Measurements from ENCODE around the gene GPX2.

GPX2 gene

DNA sequence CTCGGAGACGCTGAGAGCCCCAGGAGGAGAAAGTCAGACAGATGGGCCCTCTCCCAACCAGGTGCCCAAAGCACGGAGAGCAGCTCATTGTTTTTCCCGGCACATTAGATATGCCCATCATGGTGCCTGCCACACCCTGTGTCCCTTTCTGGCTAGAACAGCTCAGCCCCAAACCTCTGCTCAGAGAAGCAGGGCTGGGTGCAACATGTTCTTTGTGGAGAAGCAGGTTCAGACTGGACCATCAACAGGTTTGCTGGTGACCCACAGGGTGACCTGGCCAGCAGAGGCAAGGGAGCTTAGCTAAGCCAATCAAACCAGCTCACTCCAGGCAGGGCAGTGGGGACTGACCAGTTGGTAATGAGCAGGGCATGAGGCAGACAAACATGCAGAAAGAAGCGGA lies 16.2 kb upstream of the GPX2 start:
- no peak for DNase-seq

DNA sequence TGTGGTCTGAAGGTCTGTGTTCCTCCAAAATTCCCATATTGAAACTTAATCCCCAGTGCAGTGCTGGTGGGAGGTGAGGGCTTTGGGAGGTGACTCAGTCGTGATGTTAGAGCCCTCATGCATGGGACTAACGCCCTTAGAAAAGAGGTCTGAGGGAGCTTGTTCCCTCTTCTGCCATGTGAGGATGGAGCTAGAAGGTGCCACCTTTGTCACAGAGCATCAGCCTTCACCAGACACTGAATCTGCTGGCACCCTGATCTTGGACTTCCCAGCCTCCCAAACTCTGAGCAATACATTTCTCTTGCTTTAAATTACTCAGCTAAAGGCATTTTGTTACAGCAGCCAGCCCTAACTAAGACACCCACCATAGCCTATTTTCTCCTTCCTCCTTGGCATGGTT lies 15.7 kb upstream of the GPX2 start:
- DNase-seq = no peak

DNA sequence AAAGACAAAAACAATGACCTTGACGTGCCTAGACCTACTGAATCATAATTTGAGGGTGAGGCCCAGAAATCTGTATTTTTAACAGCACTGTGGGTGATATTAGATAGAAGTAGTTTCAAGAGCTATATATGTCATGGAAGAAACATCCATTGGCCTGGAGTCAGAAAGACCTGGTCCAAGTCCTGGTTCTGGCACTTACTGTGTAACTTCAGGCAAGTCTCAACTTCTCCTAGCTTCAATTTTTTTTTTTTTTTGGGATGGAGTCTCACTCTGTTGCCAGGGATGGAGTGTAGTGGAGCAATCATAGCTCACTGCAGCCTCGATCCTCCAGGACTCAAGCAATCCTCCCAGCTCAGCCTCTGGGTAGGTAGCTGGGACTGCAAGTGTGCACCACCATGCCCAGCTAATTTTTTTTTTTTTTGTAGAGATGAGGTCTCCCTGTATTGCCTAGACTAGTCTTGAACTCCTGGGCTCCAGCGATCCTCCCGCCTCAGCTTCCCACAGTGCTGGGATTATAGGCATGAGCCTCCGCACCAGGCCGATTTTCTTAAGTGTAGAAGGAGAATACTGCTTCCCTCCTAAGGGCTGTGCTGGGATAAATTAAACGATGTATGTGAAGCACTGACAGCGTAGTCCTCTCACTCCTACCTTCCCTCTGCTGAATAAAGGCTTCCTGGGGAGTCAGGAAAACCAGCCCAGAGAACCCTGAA lies 14.3 kb upstream of the GPX2 start:
- DNase-seq = no peak

DNA sequence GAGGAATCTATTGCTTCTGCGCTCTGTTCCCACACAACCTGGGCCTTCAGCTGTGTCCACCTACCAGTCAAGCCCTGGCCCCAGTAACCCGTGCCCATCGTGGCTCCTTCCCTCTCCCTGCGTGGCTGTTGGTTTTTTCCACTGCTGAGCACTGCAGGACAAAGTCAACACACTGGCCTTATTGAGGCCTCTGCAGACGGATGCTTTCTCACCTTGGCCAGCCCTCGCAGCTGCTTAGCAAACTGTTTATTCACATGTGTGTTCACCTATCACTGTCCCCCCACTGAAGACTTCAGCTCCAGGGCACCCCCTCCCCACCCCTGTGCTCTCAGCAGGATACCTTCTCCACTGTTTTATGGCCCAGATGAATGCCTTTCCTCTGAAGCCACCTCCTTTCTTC lies 12.8 kb upstream of the GPX2 start:
- DNase-seq = no peak

DNA sequence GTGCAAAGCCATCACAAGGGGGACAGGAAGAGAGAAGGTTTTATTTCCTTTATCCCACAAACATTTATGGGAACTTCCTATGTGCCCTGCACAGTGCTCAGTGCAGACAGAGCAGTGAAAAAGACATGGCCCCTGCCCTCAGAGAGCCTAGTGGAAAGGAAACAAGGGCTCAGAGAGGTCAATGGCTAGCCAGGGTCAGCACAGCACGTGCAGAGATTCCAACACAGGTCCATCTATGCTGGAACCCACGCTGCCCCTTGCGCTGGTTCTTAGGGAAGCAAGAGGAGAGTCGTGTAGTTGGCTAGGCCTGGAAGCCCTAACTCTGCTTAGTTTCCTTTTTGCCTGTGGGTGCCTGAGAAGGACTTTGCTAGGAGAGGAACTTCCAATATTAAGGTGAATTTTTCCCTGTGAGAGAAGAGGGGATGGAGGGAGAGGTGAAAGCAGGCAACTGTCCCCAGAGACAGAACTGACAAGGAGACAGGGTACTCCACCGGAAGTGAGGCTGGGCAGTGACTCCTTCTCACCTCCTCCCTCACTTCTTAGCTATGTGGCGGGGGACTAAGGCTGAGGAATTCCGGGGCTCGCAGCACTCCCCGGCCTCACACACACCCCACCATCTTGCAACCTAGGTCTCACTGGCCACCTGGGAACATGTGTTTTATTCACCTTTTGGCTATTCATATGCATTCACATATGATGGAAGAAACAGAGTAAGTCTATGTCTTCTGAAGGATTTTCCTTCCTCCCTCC lies 12.1 kb upstream of the GPX2 start:
- no peak for DNase-seq

DNA sequence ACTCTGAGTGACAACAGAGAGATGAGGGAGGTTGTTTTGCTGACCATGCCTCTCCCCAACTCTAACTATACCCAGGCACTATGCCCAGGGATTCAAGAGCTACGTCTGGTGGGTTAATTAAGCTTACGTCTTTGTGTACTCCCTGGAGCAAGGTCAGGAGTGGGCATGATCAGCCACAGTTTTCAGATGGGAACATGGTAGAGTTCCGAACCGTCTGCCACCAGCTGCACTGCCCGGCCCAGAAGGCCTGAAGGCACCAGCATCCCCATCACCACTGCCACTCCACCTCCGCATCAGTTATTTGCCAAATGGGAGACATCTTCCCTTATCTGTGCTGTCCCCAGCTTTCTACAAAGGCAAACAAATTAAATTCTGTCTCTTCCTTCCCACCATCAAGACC lies 11.1 kb upstream of the GPX2 start:
- DNase-seq = no peak

DNA sequence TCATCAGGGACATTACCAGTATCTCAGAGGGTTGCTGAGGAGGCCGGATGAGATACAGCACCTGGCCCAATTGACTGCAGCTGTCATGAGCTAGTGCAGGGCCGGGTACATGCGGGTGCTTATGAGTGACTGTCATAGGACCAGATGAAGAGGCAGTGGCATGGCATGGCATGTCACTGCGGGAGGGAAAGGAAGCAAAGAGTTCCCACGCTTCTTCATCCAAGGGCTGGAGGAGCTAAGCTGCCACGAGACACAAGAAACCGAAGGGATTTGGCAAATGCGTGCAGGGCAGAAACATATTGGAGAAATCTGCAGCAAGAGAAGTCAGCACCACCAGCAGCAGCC lies 10.7 kb upstream of the GPX2 start:
- no peak for DNase-seq

DNA sequence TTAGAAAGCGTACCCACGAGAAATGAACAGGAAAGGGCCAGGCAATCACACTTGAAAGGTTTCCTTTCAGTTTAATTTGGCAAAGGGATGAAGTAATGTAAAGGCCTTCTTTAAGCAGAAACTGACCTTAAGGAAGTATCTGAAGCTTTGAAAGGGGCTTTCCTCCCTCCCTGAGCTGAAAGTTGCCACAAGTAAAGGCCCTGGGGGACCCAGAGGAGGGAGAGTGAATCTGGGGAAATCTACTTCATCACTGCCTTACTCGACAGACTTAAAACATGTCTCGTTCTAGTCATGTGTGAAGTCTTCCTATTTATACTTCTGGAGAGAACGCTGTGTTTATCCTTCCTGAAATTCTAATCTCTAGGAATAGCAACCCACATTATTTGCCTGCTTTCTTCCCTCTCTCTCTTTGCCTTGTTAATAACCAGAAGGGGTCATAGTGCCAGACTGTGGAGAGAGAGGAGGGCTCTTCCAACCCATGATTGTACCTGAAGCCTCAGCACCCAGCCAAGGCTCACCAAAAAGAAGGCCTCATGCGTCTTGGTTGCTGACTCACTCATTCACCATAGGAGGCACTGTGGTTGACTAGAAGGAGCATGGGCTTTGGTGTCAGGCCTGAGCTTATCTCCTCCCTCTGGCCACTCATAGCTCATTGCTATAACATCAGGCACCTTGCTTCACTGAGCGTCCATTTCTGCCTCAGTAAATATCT lies 10.2 kb upstream of the GPX2 start:
- DNase-seq = no peak

DNA sequence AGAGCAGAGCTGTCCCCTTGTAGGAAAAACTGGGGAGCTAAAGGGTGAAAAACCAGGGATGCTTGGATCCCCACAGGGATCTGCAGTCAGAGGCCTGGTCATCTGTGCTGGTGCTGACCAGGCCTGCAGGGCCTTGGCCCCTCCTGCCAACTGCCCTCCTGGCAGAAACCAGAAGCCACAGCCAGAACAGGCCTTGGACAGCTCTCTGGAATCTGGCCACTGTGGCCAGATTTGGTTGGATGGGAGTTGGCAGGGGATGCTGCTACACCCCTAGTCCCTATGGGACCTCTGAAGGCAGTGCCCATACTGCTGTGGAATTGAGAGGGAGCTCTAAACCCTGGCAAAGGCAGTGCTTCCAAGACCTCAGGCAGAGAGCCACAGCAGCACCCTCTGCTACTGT lies 9.2 kb upstream of the GPX2 start:
- DNase-seq = no peak

DNA sequence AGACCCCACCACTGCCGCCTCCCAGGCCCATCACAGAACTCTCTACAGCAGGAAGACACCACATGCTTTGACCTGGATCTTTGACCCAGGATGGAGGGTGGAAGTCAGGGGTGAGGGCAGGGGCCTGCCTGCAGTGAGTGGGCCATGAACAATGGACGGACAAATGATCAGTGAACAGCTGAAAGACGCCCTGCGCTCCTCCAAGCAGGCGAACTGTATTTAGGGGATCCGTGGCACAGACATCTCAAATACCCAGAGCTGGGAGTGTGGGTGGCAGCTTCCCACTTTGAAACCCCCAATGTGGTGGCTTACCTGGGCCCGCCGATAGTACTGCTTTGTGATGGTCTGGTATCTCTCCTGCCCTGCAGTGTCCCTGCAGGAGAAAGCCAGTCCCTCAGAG lies 8.7 kb upstream of the GPX2 start:
- no peak for DNase-seq

DNA sequence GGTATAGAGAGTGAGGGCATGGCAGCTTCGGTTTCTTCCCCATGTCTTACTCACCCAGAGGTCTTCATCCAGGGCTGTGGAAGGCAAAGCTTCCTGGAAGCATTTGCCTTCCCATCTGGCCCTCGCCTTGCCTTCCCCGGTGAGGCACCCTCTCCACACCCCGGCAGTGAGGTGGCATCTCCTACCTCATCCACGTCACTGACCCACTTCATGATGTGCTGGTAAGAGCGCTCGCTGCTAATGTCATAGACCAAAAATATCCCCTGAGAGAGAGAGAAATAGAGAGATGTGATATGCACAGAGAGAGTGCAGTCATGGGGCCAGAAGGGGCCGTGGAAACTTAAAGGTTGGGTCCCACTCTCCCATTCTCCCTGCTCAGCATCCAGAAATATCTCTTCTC lies 8.3 kb upstream of the GPX2 start:
- no peak for DNase-seq

DNA sequence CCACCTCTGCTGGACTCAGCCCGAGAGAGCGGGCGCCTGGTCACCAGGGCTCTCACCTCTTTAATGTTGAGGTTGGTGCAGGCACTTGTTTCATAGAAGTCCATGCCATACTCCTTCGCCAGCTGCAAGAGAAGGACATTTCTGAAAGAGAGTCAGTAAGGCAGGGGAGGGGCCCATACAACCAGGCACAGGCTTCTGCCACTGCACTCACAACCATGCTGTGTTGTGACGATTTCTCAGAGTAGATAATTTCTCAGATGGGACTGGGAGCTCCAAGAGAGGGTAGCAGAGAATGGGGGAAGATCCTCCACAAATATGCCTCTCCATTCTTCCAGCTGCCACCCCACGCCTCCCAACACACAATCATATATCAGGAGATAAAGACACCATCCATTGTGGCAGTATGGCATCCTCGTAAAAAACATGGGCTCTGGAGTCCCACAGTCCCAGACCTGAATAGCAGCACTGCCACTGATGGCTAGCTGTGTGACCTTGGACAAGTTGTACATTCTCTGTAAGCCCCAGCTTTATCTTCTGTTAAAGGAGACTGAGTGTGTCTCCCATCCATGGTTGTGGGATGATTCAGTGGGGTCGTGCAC lies 6.2 kb upstream of the GPX2 start:
- DNase-seq = no peak

DNA sequence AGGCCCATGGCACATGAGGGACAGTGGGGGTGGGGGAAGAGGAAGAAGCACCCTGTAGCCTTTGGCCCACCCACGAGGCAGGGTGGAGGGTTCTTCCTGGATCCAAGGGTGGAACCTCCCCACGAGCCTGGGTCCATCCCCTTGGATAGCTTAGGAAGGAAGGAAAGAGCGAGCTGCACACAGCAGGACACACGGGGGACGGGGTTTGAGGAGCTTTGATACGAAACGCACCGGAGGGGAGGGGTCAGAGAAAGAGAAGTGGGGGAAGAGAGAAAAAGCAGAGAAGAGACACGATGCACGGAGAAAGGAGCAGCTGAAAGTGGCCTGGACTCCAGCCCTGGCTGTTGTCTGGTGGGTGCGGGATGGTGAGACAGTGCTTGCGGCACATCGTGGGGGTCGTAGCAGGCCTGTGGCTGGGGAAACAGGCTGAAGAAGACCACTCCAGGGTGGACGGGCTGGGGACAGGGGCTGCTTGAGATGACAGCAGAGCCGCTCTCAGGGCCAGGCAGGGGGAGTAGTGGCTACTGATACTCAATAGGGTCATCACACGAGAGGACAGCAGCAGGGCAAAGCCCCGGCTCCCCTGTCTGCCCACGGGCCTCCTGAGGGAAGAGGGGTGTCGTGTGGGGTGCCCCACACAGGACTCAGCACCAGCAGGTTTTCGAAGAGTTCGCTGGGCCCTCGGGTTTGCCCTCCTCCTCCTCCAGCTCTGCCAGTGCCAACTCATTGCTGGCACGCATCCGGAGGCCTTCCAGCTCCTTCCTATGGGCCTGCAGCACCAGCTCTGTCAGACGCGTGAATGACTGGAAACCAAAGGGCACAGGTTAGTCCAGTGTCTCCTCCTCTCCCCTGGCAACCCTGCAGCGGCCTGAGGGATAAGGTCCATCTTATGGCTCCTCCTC lies 5.4 kb upstream of the GPX2 start:
- no peak for DNase-seq

DNA sequence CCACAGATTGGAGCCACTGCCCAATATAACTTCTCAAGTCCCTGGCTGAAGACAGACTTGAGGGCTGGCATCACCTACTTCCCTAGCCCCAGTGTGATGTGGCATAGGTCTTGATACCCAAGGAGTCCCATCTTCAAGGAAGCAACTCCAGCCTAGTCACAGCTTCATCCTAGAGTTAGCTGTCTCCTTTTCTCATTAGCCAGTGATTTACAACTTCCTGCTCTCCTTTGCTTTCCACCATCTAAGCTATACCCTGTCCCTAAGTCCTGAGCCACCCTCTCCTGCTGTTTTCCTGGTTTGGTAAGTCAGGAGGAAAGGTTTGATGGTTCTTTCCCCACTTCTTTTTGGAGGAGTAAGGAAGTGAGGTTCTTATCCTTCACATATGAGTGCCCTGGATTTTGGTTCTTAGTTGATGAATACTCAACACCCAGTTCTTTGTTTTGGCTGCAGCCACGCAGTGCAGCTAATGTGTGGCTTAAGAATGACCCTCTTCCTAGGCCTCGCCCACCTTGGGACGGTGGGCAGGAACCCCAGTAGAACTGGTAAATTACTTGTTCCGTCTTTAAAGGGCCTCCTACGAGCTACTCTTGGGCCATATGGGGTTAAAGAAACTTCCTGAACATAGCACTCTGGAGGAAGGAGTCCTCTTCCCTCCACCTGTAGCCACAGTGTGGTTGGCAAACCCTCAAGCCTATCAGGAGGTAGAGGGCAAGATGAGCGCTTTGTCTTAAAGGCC lies 3.9 kb upstream of the GPX2 start:
- DNase-seq = no peak

DNA sequence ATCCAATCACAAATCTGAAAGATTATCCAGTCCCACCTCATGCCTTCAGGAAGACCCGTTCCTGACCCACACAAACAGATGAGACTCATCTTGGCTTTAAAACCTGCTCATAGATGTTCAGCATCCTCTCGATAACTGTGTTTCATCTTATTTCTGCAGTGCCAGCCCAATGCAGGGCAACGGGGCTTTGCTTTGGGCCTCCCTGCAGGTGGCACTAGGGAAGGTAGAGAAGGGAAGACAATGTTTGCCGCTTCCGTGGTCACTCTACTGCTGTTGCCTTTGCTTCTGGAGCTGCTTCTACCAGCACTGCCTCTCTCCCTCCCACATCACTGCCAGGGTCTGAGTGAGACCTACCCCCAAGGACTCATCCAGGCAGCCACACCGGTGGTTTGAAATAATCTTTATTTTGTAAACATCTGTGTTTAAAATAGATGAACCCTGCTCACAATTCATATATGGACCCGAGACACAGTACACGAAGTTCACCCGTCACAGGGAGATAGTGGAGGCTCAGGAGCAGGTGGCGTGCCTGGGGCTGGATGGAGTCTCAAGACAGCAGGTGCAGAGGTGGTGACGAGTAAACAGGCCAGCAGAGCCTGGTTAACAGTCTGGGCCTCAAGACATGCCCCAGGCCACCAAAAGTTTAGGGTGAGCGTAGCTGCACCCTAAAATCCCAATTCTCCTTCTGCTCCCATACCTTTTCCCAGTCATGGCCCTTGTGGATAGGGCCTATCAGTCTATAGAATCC lies 3.1 kb upstream of the GPX2 start:
- no peak for DNase-seq

DNA sequence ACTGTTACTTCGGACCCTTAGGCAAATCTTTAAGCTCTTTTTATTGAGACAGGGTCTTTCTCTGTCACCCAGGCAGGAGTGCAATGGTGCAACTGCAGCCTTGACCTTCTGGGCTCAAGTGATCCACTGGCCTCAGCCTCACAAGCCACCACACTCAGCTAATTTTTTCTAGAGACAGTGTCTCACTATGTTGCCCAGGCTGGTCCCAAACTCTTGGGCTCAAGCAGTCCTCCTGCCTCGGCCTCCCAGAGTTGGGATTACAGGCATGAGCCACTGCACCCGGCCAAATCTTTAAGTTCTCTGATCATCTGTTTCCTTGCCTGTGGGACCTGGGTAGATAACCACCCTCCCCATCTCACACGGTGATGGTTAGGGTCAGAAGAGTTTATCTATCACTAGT lies 2.3 kb upstream of the GPX2 start:
- no peak for DNase-seq

DNA sequence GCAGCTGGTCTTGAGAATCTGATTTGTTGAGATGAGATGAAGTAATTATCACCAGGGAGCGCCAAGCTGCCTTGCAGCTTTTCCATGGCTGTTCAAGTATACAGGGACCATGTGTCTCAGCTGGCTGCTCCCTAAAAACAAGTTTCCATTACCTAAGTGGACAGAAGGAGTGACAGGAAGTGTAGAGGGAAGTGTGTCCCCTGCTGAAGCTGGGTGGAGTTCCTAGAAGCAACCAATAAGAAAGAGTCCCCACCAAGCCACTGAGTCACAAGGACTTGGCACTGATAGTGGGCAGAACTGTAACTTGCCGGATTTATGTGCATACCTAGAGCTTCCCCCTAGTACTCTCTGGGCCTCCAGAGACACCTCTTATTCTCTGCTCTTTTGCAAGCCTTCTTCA lies 1.5 kb upstream of the GPX2 start:
- no peak for DNase-seq

DNA sequence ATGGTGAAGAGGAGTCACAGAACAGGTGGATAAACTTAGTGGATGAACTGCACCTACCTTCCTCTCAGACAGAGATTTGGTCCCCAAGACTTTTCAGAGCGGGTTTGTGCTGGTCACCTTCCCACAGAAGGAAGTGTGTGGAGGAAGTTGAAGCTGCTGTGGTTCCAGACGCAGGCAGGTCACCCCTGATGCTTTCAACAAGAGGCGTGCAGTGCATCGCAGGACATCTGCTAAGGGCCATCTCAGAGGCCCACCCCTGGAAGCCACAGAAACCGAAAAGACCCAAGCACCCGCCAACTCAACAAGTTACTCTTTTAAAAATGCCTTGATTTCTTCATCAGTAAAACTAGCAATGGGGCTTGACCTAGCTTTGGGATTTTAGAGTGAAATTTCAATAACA lies 1.0 kb upstream of the GPX2 start:
- no peak for DNase-seq

DNA sequence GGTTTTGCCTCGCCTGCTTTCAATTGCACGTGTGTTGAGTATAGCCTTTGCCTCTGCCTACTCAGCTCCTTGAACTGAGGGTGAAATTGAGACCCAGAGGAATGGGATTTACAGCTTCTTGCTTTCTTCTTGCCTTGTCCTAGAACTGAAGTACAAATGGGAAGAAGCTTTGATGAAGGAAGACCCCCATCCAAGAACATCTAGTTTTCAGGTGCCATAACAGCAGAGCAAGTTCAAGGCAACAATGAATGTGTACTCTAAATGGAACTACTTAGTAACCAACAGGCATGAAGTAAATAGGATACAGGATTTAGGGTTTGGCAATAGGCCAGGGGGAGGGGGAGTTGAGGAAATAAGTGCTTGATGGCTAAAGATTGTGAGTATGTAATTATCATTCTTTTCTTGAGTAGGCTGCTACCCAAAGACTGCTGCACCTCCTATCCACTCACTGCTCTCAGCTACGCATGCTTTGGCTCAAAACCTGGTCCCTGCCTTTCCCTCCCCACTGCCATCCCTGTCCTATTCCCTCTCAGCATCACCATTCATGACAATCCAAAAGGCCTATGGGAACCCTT lies 2.1 kb downstream of the GPX2 start:
- no peak for DNase-seq

DNA sequence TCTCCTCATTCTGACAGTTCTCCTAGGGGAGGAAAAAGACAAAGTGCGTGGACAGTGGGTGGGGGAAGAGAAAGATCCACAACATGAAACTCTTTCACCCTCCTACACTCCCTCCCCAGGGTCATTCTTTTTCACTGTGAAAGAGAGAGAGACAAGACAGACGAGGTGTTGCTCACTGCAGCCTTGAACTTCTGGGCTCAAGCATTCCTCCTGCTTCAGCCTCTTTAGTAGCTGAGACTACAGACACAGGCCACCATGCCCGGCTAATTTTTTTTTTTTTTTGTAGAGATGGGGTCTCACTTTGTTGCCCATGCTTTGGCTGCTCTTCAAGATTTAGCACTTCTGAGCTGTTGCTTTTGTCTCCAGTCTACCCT lies 2.7 kb downstream of the GPX2 start:
- no peak for DNase-seq

All from NCI-H748 treated with DMSO at 0.1 percent for 48 hours (cell line).